Measurements from ENCODE around the gene IQGAP1.

The IQGAP1 gene

DNA sequence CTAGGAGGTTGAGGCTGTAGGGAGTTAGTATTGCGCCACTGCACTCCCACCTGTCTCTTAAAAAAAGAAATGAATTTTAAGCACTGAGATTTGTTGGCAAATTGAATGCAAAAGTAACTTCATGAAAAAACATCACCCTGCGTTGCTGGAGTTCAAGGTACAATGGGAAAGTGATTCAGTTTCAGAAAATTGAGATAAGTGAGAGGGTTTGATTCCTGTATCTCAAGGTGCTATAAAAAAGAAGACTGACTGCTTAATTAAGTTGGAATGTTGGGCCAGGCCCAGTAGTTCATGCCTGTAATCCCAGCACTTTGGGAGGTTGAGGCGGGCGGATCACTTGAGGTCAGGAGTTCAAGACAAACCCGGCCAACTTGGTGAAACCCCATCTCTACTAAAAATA lies 39.1 kb downstream of the IQGAP1 start:
- POLR2A ChIA-PET: no interaction called here
- CTCF ChIA-PET: no interaction called here
- Histone ChIP-seq H3K4me1 (ENCODE audit: control insufficient read depth, insufficient read depth, low read length) (peaks cover 8% of the 10 kb centered on the region; the same call in 1 of the 2 replicates), H3K27ac (ENCODE audit: extremely low read depth, low read depth, low read length) (no peak overlapping the region), H3K4me3 (ENCODE audit: low read depth, low read length) (no peak overlapping the region), H3K36me3 (ENCODE audit: control insufficient read depth in 2 of 2, insufficient read depth in 1 of 2, low read length in 2 of 2) (peaks cover 4 to 18% of the 10 kb centered on the region in 2 experiments), H3K9me3 (ENCODE audit: control insufficient read depth, insufficient read depth, low read depth, low read length) (no peaks in the 10 kb centered on the region)
- TF ChIP-seq HOXA7 (CRISPR knock-in tag; IDR thresholded peaks at IDR 0.05; ENCODE audit: borderline replicate concordance): no peak
- no peak for TF ChIP-seq ZNF324 (tag by site-specific recombination; IDR thresholded peaks at IDR 0.05)
- TF ChIP-seq HOXD13 (CRISPR knock-in tag; IDR thresholded peaks at IDR 0.05; ENCODE audit: borderline replicate concordance): no peak
- no peak for TF ChIP-seq ZNF23 (tag by site-specific recombination; IDR thresholded peaks at IDR 0.05; ENCODE audit: borderline replicate concordance)
- TF ChIP-seq, protein P1, sequence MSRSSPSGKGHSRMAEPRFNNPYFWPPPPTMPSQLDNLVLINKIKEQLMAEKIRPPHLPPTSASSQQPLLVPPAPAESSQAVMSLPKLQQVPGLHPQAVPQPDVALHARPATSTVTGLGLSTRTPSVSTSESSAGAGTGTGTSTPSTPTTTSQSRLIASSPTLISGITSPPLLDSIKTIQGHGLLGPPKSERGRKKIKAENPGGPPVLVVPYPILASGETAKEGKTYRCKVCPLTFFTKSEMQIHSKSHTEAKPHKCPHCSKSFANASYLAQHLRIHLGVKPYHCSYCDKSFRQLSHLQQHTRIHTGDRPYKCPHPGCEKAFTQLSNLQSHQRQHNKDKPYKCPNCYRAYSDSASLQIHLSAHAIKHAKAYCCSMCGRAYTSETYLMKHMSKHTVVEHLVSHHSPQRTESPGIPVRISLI (tag by site-specific recombination; IDR thresholded peaks at IDR 0.05): no peak
- TF ChIP-seq BCL11A (tag by site-specific recombination; IDR thresholded peaks at IDR 0.05; ENCODE audit: low read depth): no peak
- no peak for TF ChIP-seq ZNF707 (tag by site-specific recombination; IDR thresholded peaks at IDR 0.05)
- TF ChIP-seq, protein P2, sequence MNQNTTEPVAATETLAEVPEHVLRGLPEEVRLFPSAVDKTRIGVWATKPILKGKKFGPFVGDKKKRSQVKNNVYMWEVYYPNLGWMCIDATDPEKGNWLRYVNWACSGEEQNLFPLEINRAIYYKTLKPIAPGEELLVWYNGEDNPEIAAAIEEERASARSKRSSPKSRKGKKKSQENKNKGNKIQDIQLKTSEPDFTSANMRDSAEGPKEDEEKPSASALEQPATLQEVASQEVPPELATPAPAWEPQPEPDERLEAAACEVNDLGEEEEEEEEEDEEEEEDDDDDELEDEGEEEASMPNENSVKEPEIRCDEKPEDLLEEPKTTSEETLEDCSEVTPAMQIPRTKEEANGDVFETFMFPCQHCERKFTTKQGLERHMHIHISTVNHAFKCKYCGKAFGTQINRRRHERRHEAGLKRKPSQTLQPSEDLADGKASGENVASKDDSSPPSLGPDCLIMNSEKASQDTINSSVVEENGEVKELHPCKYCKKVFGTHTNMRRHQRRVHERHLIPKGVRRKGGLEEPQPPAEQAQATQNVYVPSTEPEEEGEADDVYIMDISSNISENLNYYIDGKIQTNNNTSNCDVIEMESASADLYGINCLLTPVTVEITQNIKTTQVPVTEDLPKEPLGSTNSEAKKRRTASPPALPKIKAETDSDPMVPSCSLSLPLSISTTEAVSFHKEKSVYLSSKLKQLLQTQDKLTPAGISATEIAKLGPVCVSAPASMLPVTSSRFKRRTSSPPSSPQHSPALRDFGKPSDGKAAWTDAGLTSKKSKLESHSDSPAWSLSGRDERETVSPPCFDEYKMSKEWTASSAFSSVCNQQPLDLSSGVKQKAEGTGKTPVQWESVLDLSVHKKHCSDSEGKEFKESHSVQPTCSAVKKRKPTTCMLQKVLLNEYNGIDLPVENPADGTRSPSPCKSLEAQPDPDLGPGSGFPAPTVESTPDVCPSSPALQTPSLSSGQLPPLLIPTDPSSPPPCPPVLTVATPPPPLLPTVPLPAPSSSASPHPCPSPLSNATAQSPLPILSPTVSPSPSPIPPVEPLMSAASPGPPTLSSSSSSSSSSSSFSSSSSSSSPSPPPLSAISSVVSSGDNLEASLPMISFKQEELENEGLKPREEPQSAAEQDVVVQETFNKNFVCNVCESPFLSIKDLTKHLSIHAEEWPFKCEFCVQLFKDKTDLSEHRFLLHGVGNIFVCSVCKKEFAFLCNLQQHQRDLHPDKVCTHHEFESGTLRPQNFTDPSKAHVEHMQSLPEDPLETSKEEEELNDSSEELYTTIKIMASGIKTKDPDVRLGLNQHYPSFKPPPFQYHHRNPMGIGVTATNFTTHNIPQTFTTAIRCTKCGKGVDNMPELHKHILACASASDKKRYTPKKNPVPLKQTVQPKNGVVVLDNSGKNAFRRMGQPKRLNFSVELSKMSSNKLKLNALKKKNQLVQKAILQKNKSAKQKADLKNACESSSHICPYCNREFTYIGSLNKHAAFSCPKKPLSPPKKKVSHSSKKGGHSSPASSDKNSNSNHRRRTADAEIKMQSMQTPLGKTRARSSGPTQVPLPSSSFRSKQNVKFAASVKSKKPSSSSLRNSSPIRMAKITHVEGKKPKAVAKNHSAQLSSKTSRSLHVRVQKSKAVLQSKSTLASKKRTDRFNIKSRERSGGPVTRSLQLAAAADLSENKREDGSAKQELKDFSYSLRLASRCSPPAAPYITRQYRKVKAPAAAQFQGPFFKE (tag by site-specific recombination; IDR thresholded peaks at IDR 0.05; ENCODE audit: borderline replicate concordance): no peak
- no peak for TF ChIP-seq ZNF211 (tag by site-specific recombination; IDR thresholded peaks at IDR 0.05; ENCODE audit: low read depth)
- no peak for TF ChIP-seq ZNF629 (tag by site-specific recombination; IDR thresholded peaks at IDR 0.05)
- no peak for TF ChIP-seq ZFP37 (tag by site-specific recombination; IDR thresholded peaks at IDR 0.05)
- no peak for TF ChIP-seq GLIS1 (tag by site-specific recombination; IDR thresholded peaks at IDR 0.05)
- TF ChIP-seq ZNF311 (tag by site-specific recombination; IDR thresholded peaks at IDR 0.05; ENCODE audit: borderline replicate concordance): no peak
- TF ChIP-seq ZNF266 (tag by site-specific recombination; IDR thresholded peaks at IDR 0.05; ENCODE audit: low read depth): no peak
- no peak for TF ChIP-seq ZNF560 (tag by site-specific recombination; IDR thresholded peaks at IDR 0.05; ENCODE audit: borderline replicate concordance)

DNA sequence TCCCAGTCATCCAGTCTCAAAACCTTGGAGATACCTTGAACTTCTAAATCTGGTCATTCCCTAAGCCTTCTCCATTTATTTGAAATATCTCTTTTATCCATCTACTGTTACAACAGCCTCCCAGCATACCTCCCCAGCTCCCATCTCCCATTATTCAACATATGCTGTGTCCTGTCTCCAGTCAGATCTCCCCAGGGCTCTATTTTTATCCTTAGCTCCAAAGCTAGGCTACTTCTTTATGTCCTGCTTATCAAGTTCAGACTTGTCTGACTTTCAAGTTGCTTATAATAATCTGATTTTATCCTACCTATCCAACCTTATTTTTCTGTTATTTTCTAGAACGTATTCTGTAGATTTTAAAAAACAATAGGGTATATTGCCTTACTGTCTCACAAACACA lies 44.2 kb downstream of the IQGAP1 start:
- POLR2A ChIA-PET: no interaction called here
- H3K4me1 ChIP-seq (ENCODE audit: control insufficient read depth, insufficient read depth, low read length): peaks cover 11% of the 10 kb centered on the region; the same call in 1 of the 2 replicates
- no peak overlapping the region for H3K27ac ChIP-seq (ENCODE audit: extremely low read depth, low read depth, low read length)
- no peak overlapping the region for H3K4me3 ChIP-seq (ENCODE audit: low read depth, low read length)
- CTCF ChIA-PET: interaction anchor here (1.6 kb wide), 1 partner anchor 35 kb away, joined by 4 read pairs; no protein-coding TSS in a partner anchor
- H3K36me3 ChIP-seq (ENCODE audit: control insufficient read depth in 2 of 2, insufficient read depth in 1 of 2, low read length in 2 of 2): peaks cover 4 to 26% of the 10 kb centered on the region in 2 experiments
- H3K9me3 ChIP-seq (ENCODE audit: control insufficient read depth, insufficient read depth, low read depth, low read length): no peaks in the 10 kb centered on the region
- TF ChIP-seq ZNF223 (tag by site-specific recombination; IDR thresholded peaks at IDR 0.05) (no peak), ZFHX2 (tag by site-specific recombination; conservative IDR thresholded peaks at IDR 0.05) (no peak), ZSCAN23 (tag by site-specific recombination; IDR thresholded peaks at IDR 0.05) (no peak), ZNF274 (IDR thresholded peaks at IDR 0.05; ENCODE audit: low read length) (no peak), ZNF274 (tag by site-specific recombination; IDR thresholded peaks at IDR 0.05; ENCODE audit: borderline replicate concordance) (no peak), ZNF626 (tag by site-specific recombination; IDR thresholded peaks at IDR 0.05) (no peak), ZBTB20 (tag by site-specific recombination; IDR thresholded peaks at IDR 0.05) (no peak)
- TF ChIP-seq, protein P3, sequence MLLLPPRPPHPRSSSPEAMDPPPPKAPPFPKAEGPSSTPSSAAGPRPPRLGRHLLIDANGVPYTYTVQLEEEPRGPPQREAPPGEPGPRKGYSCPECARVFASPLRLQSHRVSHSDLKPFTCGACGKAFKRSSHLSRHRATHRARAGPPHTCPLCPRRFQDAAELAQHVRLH (tag by site-specific recombination; IDR thresholded peaks at IDR 0.05): no peak
- TF ChIP-seq, protein P4, sequence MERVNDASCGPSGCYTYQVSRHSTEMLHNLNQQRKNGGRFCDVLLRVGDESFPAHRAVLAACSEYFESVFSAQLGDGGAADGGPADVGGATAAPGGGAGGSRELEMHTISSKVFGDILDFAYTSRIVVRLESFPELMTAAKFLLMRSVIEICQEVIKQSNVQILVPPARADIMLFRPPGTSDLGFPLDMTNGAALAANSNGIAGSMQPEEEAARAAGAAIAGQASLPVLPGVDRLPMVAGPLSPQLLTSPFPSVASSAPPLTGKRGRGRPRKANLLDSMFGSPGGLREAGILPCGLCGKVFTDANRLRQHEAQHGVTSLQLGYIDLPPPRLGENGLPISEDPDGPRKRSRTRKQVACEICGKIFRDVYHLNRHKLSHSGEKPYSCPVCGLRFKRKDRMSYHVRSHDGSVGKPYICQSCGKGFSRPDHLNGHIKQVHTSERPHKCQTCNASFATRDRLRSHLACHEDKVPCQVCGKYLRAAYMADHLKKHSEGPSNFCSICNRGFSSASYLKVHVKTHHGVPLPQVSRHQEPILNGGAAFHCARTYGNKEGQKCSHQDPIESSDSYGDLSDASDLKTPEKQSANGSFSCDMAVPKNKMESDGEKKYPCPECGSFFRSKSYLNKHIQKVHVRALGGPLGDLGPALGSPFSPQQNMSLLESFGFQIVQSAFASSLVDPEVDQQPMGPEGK (tag by site-specific recombination; IDR thresholded peaks at IDR 0.05): no peak

Data from HEK293 (cell line).